GM21447 (cell line): Measurements from ENCODE around the gene MRPS31.

Source experiments
- ATAC-seq: cut with Tn5 transposase; IDR thresholded peaks from one replicate; pipeline ENCODE4 v1.9.1; 2021; ENCODE audit not compliant: unreplicated experiment

Gene MRPS31

GRCh38 chr13:40770934-40771618 lies at the start of gene MRPS31:
MRPS31 (minus strand) TSS chr13:40771190; CDS start chr13:40771136, 54 bp downstream.
- peak; percentile 96 for ATAC-seq

- no peak for ATAC-seq
Measured at GRCh38 chr13:40819797-40820315, 48.9 kb upstream of the MRPS31 start.

- no peak for ATAC-seq
Measured at GRCh38 chr13:40818926-40819325, 47.9 kb upstream of the MRPS31 start.

- no peak for ATAC-seq
Measured at GRCh38 chr13:40814803-40815202, 43.8 kb upstream of the MRPS31 start.

- ATAC-seq: peak; percentile 61
Measured at GRCh38 chr13:40813667-40814454, 42.9 kb upstream of the MRPS31 start.

GRCh38 chr13:40812724-40813445 lies 41.9 kb upstream of the MRPS31 start:
- no peak for ATAC-seq

- ATAC-seq: no peak
Measured at GRCh38 chr13:40812102-40812501, 41.1 kb upstream of the MRPS31 start.

GRCh38 chr13:40809471-40809870 lies 38.5 kb upstream of the MRPS31 start:
- no peak for ATAC-seq

GRCh38 chr13:40806241-40806640 lies 35.3 kb upstream of the MRPS31 start:
- ATAC-seq: no peak

- ATAC-seq: no peak
Measured at GRCh38 chr13:40803316-40803715, 32.3 kb upstream of the MRPS31 start.

- no peak for ATAC-seq
Measured at GRCh38 chr13:40801255-40802217, 30.5 kb upstream of the MRPS31 start.

GRCh38 chr13:40800559-40800958 lies 29.6 kb upstream of the MRPS31 start:
- no peak for ATAC-seq

- ATAC-seq: no peak
Measured at GRCh38 chr13:40799508-40799907, 28.5 kb upstream of the MRPS31 start.

GRCh38 chr13:40798380-40798779 lies 27.4 kb upstream of the MRPS31 start:
- no peak for ATAC-seq

- ATAC-seq: no peak
Measured at GRCh38 chr13:40796649-40797048, 25.7 kb upstream of the MRPS31 start.

GRCh38 chr13:40794414-40795368 lies 23.7 kb upstream of the MRPS31 start:
- ATAC-seq: no peak

GRCh38 chr13:40793339-40793738 lies 22.3 kb upstream of the MRPS31 start:
- ATAC-seq: no peak

GRCh38 chr13:40792284-40793051 lies 21.5 kb upstream of the MRPS31 start:
- no peak for ATAC-seq
